Lower lobe of right lung (tissue), 2 donors: ENCODE data around the gene MRPL38. TPM values are rescaled to one million over a fixed set of nuclear protein-coding genes. Genes with fewer than 3 reads are reported as not detected.
A peak's percentile ranks its signal among the peaks of the same experiment; 100 is the strongest.
"Not testable (repeated sequence)": the region's sequence is repeated elsewhere in the genome, so short reads cannot be mapped to it uniquely, and the experiment has no call there.

Source experiments
- ATAC-seq, 2 donors: fragments of 200-7000 bp; cut with Tn5 transposase; one replicate each; pipeline ENCODE4 v1.9.1; 2020 to 2022; ENCODE audit warnings: mild to moderate bottlenecking in 2 of 2, moderate library complexity in 2 of 2
- DNase-seq: peaks from one replicate; pipeline ENCODE4 v3.0.0-alpha.2; 2020
- H3K27ac ChIP-seq: fragments of 200-600 bp; one replicate; pipeline ENCODE4 v1.8.0; 2022
- H3K27me3 ChIP-seq: fragments of 200-600 bp; one replicate; pipeline ENCODE4 v1.8.0; 2022; ENCODE audit warnings: low read depth
- H3K36me3 ChIP-seq: fragments of 200-600 bp; one replicate; pipeline ENCODE4 v1.8.0; 2022; ENCODE audit warnings: mild to moderate bottlenecking
- H3K4me1 ChIP-seq: fragments of 200-600 bp; one replicate; pipeline ENCODE4 v1.8.0; 2022
- H3K4me3 ChIP-seq: fragments of 200-600 bp; one replicate; pipeline ENCODE4 v1.8.0; 2022; ENCODE audit warnings: mild to moderate bottlenecking
- H3K9me3 ChIP-seq: fragments of 200-600 bp; one replicate; pipeline ENCODE4 v1.8.0; 2022
- CTCF ChIP-seq: fragments of 200-600 bp; IDR thresholded peaks from one replicate; pipeline ENCODE4 v1.8.0; 2022; ENCODE audit warnings: antibody characterized with exemption, mild to moderate bottlenecking
- intact Hi-C: fragments of 100-400 bp; cut with DNase I; formaldehyde crosslinking; loops from one replicate; pipeline ENCODE4 v1.11.0; 2022
- total RNA-seq: library from RNA; stranded (reverse); fragmentation: NEBNext Ultra II Directional; extraction: Animal tissue kit (Norgen Biotek cat#: 25700); gene quantifications from one replicate; pipeline ENCODE4 v1.2.1, GENCODE V29; 2021
- donor health status: DM: no; HTN: yes; CAD: no; lungs with severe emphysema.

Gene MRPL38
- total RNA-seq, 1 donor from 2014 or later = 68.9 TPM

GRCh38 chr17:75872434-75873351 is 32.0 kb downstream of the MRPL38 start:
- Histone ChIP-seq H3K4me1 (peaks cover 72% of the 10 kb centered on the region), H3K27ac (peak overlapping the region; percentile 91)
- ATAC-seq = peak; percentile 45 to 54

GRCh38 chr17:75870228-75870627 is 34.5 kb downstream of the MRPL38 start:
- H3K4me3 ChIP-seq = peak overlapping the region; percentile 27
- peaks cover 17% of the 10 kb centered on the region for H3K36me3 ChIP-seq
- H3K9me3 ChIP-seq, intact Hi-C loops, H3K27me3 ChIP-seq, ATAC-seq, DNase-seq: not testable (repeated sequence)
- peaks cover 52% of the 10 kb centered on the region for H3K4me1 ChIP-seq
- peak overlapping the region; percentile 83 for H3K27ac ChIP-seq

More at GRCh38 chr17:75872434-75873351, 32.0 kb downstream of the MRPL38 start:
- Histone ChIP-seq H3K4me3 (no peak overlapping the region), H3K27me3 (no peaks in the 10 kb centered on the region), H3K36me3 (peaks cover 25% of the 10 kb centered on the region), H3K9me3 (no peaks in the 10 kb centered on the region)
- no peak for TF ChIP-seq CTCF
- peak; percentile 75 for DNase-seq
- intact Hi-C loops = no loop called here

GRCh38 chr17:75869282-75870141 is 35.2 kb downstream of the MRPL38 start:
- H3K4me3 ChIP-seq = peak overlapping the region; percentile 27
- no peak for TF ChIP-seq CTCF
- H3K27me3 ChIP-seq = no peaks in the 10 kb centered on the region
- no peaks in the 10 kb centered on the region for H3K9me3 ChIP-seq
- intact Hi-C loops = no loop called here
- peak overlapping the region; percentile 83 for H3K27ac ChIP-seq
- H3K36me3 ChIP-seq = peaks cover 10% of the 10 kb centered on the region
- no peak for DNase-seq
- peak in 1 of 2 donors; percentile 6 for ATAC-seq
- peaks cover 52% of the 10 kb centered on the region for H3K4me1 ChIP-seq

- intact Hi-C loops, DNase-seq, ATAC-seq, H3K27me3 ChIP-seq, H3K4me3 ChIP-seq, H3K9me3 ChIP-seq, H3K36me3 ChIP-seq: not testable (repeated sequence)
- Histone ChIP-seq H3K27ac (peak overlapping the region; percentile 83), H3K4me1 (peaks cover 52% of the 10 kb centered on the region)
These were observed 35.9 kb downstream of the MRPL38 start for GRCh38 chr17:75868730-75869281.

GRCh38 chr17:75865404-75866188 is 39.1 kb downstream of the MRPL38 start:
- ATAC-seq, H3K27me3 ChIP-seq, H3K9me3 ChIP-seq, H3K4me3 ChIP-seq, intact Hi-C loops, H3K36me3 ChIP-seq, DNase-seq: not testable (repeated sequence)
- peaks cover 36% of the 10 kb centered on the region for H3K4me1 ChIP-seq
- H3K27ac ChIP-seq = peak overlapping the region; percentile 65

- intact Hi-C loops, H3K27me3 ChIP-seq, H3K36me3 ChIP-seq, DNase-seq, H3K4me3 ChIP-seq, H3K9me3 ChIP-seq: not testable (repeated sequence)
- peak overlapping the region; percentile 65 for H3K27ac ChIP-seq
- ATAC-seq = peak in 1 of 2 donors; percentile 24
- peaks cover 35% of the 10 kb centered on the region for H3K4me1 ChIP-seq
These were observed 39.8 kb downstream of the MRPL38 start for GRCh38 chr17:75864887-75865286.
